ENCODE results near the gene NT5C. TPM values are rescaled to one million over a fixed set of nuclear protein-coding genes. Genes with fewer than 3 reads are reported as not detected.

NT5C gene
- total RNA-seq, result 10 to 100 TPM; 14.1 to 16.1 TPM
- polyA plus RNA-seq (2013, experiment 1 of 2), result 35.1 TPM
- polyA plus RNA-seq (2013, experiment 2 of 2), result 38.6 TPM
- total RNA-seq, result 8.9 to 62.1 (median 23.3) reads per million in 172 experiments

DNA sequence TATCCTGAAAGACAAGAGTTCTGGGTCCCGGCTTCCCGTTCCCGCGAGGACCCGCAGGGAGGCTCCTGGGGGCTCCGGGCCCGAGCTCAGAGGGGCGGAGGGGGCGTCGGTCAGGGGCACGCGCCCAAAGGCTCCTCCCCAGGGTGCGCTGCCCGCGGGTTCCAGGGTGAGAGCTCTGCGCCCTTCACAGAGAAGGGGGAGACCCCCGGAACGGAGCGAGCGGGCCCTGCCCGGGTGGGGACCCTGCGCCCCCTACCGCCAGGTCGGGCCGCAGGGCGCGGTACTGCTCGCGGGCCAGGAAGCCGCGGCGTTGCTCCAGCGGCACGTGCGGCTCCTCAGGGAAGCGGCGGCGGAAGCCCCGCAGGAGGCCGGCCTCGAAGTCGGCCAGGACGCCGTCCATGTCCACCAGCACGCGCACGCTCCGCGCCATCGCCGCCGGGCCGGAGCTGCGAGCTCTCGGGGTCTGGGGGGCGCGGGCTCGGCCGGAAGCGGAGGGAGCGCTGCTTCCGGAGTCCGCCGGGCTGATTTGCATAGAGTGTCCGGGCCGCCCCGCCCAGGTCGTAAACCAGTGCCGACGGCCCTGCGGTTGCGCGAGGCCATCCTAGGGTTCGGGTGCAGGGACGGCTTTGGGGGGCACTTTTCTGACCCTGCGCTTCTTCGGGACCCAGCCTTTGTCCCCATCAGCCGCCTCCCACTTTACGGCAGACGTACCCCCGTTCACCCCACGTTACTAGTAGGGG is at the start of gene NT5C:
TSS of gene NT5C (minus strand) at position 465 of the 740 bp plus-strand sequence. CDS start at position 430, 35 bp downstream.
- no peaks in the 10 kb centered on the region for H3K27me3 ChIP-seq (ENCODE audit: control insufficient read depth in 1 of 2, insufficient read depth in 2 of 2, low read length in 2 of 2)
- Mint-ChIP-seq H3K4me3 (peak within 1 kb of the TSS; percentile 88), H3K4me1 (ENCODE audit: low read depth) (peaks cover 7% of the 10 kb centered on the region), H3K27me3 (no peaks in the 10 kb centered on the region), H3K9me3 (no peaks in the 10 kb centered on the region), H3K27ac (peak within 1 kb of the TSS; percentile 70), H3K36me3 (ENCODE audit: low read depth) (peaks cover 6% of the 10 kb centered on the region)
- H3K36me3 ChIP-seq (ENCODE audit: insufficient read depth, low read length), result peaks cover 16% of the 10 kb centered on the region
- H3K9me3 ChIP-seq (ENCODE audit: control insufficient read depth in 1 of 2, insufficient read depth in 1 of 2, low read length in 2 of 2), result no peaks in the 10 kb centered on the region
- peak within 1 kb of the TSS; percentile 45 to 55 for H3K27ac ChIP-seq (ENCODE audit: low read depth in 1 of 2, low read length in 2 of 2)
- peak; percentile 70 for TF ChIP-seq CTCF (IDR thresholded peaks at IDR 0.05)
- POLR2A ChIA-PET, result interaction anchor here (0.6 to 4.7 kb wide), 21 partner anchors 9 to 225 kb away, joined by 3 to 30 read pairs (median 4); partner anchors contain the start of genes CDR2L, GGA3, JPT1 and MIF4GD
- H3K4me1 ChIP-seq (ENCODE audit: insufficient read depth, low read length), result peaks cover 21% of the 10 kb centered on the region
- CTCF ChIA-PET, result interaction anchor here (0.6 to 7.4 kb wide), 17 partner anchors 10 to 170 kb away, joined by 3 to 97 read pairs (median 3); partner anchors contain the start of genes JPT1, MRPL58 and SLC25A19
- H3K4me3 ChIP-seq (ENCODE audit: low read length), result peak within 1 kb of the TSS; percentile 83
- intact Hi-C loops (cut with DNase I, micrococcal nuclease), result loop anchor here (5.0 kb wide), 2 partner anchors 41 to 51 kb away; partner anchors contain the start of gene SUMO2 (in 1 of the 2)
- ATAC-seq (ENCODE audit: poor library complexity) (peak; percentile 72), DNase-seq (peak in 10 of 14 experiments; percentile 44 to 78 (median 56))

GRCh38 chr17:75181110-75181509 is 49.6 kb upstream of the NT5C start:
- Mint-ChIP-seq H3K27ac (peak overlapping the region; percentile 87), H3K36me3 (ENCODE audit: low read depth) (peaks cover 51% of the 10 kb centered on the region), H3K9me3 (no peaks in the 10 kb centered on the region), H3K4me1 (ENCODE audit: low read depth) (peaks cover 52% of the 10 kb centered on the region), H3K27me3 (no peaks in the 10 kb centered on the region), H3K4me3 (peak overlapping the region; percentile 90)
- POLR2A ChIA-PET, result interaction anchor here (0.5 to 1.9 kb wide), 9 partner anchors 25 to 608 kb away, joined by 3 to 9 read pairs (median 3); partner anchors contain the start of genes JPT1, MIF4GD and NUP85
- ATAC-seq (ENCODE audit: poor library complexity), result no peak
- DNase-seq, result no peak
- Histone ChIP-seq H3K27ac (ENCODE audit: low read depth in 1 of 2, low read length in 2 of 2) (peak overlapping the region; percentile 74 to 94), H3K9me3 (ENCODE audit: control insufficient read depth in 1 of 2, insufficient read depth in 1 of 2, low read length in 2 of 2) (no peaks in the 10 kb centered on the region), H3K36me3 (ENCODE audit: insufficient read depth, low read length) (peaks cover 31% of the 10 kb centered on the region), H3K4me3 (ENCODE audit: low read length) (peak overlapping the region; percentile 96), H3K4me1 (ENCODE audit: insufficient read depth, low read length) (peaks cover 41% of the 10 kb centered on the region), H3K27me3 (ENCODE audit: control insufficient read depth in 1 of 2, insufficient read depth in 2 of 2, low read length in 2 of 2) (no peaks in the 10 kb centered on the region)
- CTCF ChIA-PET, result interaction anchor here (0.6 to 1.3 kb wide), 3 partner anchors 75 to 90 kb away, joined by 3 to 4 read pairs (median 3); partner anchors contain the start of gene MIF4GD
- intact Hi-C loops (cut with DNase I, micrococcal nuclease), result loop anchor here (5.0 kb wide), 4 partner anchors 49 to 434 kb away; partner anchors contain the start of genes ATP5PD (in 1 of the 2), KCTD2 (in 1 of the 2), NHERF1 (in 1 of the 2) and NT5C (in 1 of the 2)
- TF ChIP-seq CTCF (IDR thresholded peaks at IDR 0.05), result no peak

GRCh38 chr17:75178453-75178852 is 46.9 kb upstream of the NT5C start:
- DNase-seq (peak in 1 of 14 experiments; percentile 9), ATAC-seq (ENCODE audit: poor library complexity) (no peak)
- Histone ChIP-seq H3K27ac (ENCODE audit: low read depth in 1 of 2, low read length in 2 of 2) (no peak overlapping the region), H3K36me3 (ENCODE audit: insufficient read depth, low read length) (peaks cover 57% of the 10 kb centered on the region), H3K9me3 (ENCODE audit: control insufficient read depth in 1 of 2, insufficient read depth in 1 of 2, low read length in 2 of 2) (no peaks in the 10 kb centered on the region), H3K4me1 (ENCODE audit: insufficient read depth, low read length) (peaks cover 31% of the 10 kb centered on the region), H3K27me3 (ENCODE audit: control insufficient read depth in 1 of 2, insufficient read depth in 2 of 2, low read length in 2 of 2) (no peaks in the 10 kb centered on the region), H3K4me3 (ENCODE audit: low read length) (no peak overlapping the region)
- Mint-ChIP-seq H3K9me3 (no peaks in the 10 kb centered on the region), H3K4me1 (ENCODE audit: low read depth) (peaks cover 40% of the 10 kb centered on the region), H3K27me3 (no peaks in the 10 kb centered on the region), H3K27ac (no peak overlapping the region), H3K36me3 (ENCODE audit: low read depth) (peaks cover 78% of the 10 kb centered on the region), H3K4me3 (no peak overlapping the region)
- ChIA-PET POLR2A (interaction anchor here (0.5 kb wide), 1 partner anchor 12 kb away, joined by 3 read pairs; no protein-coding TSS in a partner anchor), CTCF (interaction anchor here (0.7 kb wide), 1 partner anchor 24 kb away, joined by 3 read pairs; the partner anchor contains the start of gene JPT1)
- no peak for TF ChIP-seq CTCF (IDR thresholded peaks at IDR 0.05)
- intact Hi-C loops (cut with DNase I, micrococcal nuclease), result loop anchor here in 1 of 2 experiments (10.0 kb wide), 1 partner anchor 214 kb away; no protein-coding TSS in a partner anchor

All from CD4-positive, alpha-beta T cell (primary cell).